Measurements from ENCODE around the gene MED13.

DNA sequence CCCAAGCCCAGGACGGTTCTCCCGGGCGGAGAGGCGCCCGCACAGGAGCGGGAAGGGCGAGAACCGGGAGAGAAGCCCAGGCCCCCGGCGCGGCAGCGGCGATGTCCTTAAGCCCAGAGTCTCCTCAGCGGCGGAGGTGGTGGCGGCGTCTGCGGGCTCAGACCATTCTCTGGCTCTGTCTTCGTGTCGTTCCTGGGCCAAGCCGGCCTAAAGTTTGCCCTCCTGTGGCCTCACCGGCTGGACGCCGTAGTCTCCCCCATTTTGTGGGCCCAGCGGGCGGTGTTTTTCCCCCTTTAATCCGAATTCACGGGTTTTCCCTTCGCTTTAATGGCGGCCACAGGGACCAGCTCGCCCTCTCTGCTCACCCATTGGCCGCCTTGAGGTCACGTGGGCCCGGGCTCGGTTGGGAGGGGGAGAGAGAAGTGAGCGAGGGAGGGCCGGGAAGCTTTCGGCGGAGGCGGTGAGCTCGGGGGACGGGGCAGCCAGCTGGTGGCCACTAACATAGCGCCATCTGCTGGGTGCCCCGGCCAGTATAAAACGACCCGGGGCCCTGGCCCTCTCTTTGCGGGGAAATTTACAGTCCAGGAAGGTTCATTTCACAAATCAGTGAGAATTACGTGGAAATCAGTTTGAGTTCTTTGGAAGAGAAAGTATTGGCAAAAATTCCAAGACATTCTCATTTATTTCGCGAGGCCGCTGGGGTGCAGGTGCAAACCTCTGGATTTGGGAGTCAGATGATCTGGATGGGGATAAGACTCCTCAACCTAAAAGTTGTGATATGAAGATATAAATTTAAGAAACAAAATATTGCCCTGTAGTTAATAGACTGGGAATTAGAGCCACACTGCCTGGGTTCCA is 762 bp upstream of the MED13 start:
- TF ChIP-seq, protein P1, sequence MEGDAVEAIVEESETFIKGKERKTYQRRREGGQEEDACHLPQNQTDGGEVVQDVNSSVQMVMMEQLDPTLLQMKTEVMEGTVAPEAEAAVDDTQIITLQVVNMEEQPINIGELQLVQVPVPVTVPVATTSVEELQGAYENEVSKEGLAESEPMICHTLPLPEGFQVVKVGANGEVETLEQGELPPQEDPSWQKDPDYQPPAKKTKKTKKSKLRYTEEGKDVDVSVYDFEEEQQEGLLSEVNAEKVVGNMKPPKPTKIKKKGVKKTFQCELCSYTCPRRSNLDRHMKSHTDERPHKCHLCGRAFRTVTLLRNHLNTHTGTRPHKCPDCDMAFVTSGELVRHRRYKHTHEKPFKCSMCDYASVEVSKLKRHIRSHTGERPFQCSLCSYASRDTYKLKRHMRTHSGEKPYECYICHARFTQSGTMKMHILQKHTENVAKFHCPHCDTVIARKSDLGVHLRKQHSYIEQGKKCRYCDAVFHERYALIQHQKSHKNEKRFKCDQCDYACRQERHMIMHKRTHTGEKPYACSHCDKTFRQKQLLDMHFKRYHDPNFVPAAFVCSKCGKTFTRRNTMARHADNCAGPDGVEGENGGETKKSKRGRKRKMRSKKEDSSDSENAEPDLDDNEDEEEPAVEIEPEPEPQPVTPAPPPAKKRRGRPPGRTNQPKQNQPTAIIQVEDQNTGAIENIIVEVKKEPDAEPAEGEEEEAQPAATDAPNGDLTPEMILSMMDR (IDR thresholded peaks at IDR 0.05), result peak; percentile 99
- TF ChIP-seq, protein P2, sequence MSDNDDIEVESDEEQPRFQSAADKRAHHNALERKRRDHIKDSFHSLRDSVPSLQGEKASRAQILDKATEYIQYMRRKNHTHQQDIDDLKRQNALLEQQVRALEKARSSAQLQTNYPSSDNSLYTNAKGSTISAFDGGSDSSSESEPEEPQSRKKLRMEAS (IDR thresholded peaks at IDR 0.05; ENCODE audit: low read depth), result peak; percentile 65; the same call in 1 of the 2 replicates
- TF ChIP-seq FOXJ3 (CRISPR knock-in tag; IDR thresholded peaks at IDR 0.05) (no peak), RCOR1 (IDR thresholded peaks at IDR 0.05; ENCODE audit: low read length) (peak; percentile 75)

Measured in SK-N-SH (cell line).